T-helper 22 cell (primary cell): ENCODE data around the gene PRXL2B.
"Not testable (repeated sequence)": the region's sequence is repeated elsewhere in the genome, so short reads cannot be mapped to it uniquely, and the experiment has no call there.

ENCODE experiments used
- DNase-seq: peaks from one replicate; pipeline ENCODE4 v3.0.0-alpha.2; 2020; ENCODE audit warnings: low read depth

The PRXL2B gene

DNA sequence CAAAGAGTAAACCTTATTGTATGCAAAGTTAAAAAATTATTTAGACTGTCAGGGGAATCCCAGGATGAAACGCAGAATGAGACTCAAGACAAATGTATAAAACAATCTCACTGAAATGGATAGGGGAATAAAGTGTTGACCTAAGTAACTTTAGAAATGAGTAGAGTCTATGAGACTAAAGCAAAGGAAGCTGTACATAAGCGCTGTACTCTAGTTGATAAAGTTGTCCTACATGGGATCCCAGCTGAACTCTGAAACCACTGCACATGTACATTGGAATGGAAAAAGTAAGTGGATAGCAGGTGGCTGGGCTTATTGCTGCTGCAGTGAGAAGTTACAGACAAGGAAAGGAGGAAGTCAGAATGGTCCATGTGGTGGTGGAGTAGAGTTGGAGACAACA, 27.6 kb downstream of the PRXL2B start:
- DNase-seq, result no peak

DNA sequence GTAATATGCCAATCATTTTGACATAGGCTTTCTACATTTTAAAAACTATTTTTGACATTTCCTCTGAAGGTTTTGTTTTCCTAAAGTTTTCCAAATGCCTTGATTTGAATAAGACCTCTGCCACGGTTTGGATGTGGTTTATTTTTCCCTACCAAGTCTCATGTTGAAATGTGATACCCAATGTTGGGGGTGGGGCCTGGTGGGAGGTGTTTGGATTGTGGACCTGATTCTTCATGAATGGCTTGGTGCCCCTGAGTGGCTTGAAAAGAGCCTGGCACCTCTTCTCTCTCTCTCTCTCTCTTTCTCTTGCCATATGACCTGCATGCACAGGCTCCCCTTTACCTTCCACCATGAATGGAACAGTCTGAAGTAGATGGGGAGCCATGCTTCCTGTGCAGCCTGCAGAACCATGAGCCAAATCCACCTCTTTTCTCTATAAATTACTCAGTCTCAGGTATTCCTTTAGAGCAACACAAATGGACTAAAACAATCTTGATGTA, 31.4 kb downstream of the PRXL2B start:
- DNase-seq, result no peak

DNA sequence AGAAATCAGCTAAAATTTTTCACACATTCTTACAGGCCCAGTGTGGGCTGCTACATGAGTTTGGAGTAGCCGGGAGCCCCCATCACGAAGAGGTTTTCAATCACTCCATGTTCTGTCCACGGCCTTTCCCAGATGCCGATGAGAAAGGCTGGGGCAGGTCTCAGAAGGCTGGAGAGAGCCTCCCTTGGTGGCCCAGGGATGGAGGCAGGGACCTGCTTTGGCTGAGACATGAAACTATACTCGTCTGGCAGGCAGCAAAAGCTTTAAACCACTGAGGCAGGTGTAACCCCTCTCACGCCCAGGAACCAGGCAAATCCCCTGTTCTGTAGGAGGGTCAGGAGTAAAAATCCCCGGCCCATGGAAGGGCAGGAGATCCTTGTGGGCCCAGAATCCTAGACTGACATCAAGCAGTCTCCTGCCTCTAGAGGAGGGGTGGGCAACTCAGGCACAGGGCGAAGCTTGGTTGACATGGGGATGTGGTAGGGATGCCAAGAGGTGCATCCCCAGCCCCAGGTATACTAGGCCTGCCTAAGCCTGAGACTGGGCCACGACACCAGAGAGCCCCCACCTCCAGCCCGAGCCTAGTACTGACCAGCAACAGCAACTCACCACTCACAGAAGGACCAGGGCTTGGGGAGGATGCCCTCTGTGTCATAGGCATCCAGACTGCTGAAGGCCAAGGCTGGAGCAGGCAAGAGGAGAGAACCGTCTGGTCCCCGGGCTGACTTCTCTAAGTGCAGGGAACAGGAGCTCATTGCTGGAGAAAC, 37.2 kb downstream of the PRXL2B start:
- DNase-seq, result no peak

DNA sequence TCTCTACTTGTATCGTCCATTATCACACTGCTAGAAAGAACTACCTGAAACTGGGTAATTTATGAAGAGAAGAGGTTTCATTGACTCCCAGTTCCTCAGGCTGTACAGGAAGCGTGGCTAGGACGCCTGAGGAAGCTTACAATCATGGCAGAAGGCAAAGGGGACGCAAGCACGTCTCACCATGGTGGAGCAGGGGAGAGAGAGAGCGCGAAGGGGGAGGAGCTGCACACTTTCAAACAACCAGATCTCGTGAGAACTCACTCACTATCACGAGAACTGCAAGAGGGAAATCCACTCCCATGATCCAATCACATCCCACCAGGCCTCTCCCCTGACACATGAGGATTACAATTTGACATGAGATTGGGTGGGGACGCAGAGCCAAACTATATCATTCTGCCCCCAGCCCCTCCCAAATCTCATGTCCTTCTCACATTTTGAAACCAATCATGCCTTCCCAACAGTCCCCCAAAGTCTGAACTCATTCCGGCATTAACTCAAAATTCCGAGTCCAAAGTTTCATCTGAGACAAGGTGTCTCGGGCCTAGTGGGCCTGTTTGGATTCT, 38.2 kb downstream of the PRXL2B start:
- DNase-seq, result no peak

DNA sequence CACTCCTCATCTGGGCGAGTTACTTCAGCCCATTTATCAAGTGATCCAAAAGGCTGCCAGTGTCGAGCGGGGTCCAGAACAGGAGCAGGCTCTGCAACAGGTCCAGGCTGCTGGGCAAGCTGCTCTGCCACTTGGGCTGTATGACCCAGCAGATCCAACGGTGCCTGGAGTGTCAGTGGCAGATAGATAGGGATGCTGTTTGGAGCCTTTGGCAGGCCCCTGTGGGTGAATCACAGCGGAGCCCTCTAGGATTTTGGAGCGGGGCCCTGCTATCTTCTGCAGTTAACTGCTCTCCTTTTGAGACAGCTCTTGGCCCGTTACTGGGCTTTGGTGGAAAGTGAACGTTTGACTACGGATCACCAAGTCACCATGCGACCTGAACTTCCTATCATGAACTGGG, 38.7 kb downstream of the PRXL2B start:
- DNase-seq, result no peak

DNA sequence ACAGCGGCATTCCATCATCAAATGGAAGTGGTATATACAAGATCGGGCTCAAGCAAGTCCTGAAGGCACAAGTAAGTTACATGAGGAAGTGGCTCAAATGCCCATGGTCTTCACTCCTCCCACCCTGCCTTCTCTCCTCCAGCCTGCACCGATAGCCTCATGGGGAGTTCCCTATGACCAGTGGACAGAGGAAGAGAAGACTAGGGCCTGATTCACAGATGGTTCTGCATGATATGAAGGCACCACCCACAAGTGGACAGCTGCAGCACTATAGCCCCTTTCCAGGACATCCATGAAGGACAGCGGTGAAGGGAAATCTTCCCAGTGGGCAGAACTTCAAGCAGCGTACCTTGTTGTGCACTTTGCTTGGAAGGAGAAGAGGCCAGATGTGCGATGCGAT, 39.2 kb downstream of the PRXL2B start:
- DNase-seq, result not testable (repeated sequence)

DNA sequence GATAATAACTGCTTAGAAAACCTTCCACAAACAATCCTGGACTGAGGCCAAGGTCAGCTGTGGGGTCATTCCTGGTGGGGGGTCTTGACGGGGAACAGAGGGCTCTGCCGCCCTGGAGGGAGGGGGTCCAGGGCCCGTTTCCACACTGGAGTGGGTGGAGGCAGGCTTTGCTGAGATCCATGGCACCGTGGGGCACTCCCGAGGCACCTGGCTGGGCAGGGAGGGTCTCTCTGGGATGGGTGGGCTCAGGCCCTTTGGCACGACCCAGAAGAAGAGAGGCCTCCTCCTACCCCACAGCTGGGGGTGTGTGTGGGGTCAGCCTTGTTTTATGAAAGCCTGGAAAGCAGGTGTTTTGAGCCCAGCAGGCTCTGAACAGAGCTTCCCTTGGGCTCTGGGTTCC, 41.2 kb downstream of the PRXL2B start:
- no peak for DNase-seq

DNA sequence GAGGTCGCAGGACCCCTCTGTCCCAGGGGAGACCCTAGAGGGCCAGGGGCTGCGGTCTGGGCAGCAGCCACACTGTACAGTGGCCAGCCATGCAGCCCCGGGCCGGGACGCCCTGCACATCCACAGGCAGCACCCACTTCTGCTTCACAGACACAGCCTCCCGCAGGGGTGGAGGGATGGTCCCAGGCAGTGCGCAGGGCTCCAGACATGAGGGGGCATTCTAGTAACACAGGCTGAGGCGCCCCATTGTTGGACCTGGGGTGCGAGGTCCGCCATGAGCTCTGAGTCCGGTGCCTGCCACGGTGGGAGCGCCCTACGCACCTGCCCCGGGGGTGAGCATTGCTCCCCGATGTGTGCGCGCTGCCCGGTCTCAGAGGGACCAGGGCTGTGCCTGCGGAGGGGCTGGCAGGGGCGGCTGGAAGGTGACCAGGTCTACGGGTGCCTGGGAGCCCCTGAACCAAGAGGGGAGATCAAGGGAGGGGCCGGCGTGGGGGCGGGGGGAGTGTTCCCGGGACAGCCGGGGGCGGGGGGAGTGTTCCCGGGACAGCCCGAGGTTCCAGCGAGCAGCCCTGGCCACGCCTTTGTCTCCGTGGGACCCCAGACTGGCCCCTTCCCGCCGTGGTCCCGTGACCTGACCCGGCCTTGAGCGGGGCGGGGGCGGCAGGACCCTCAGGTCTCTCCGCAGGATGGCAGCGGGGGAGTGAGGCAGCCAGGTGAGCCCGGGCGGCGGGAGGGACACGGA, 41.8 kb downstream of the PRXL2B start:
- DNase-seq, result no peak

DNA sequence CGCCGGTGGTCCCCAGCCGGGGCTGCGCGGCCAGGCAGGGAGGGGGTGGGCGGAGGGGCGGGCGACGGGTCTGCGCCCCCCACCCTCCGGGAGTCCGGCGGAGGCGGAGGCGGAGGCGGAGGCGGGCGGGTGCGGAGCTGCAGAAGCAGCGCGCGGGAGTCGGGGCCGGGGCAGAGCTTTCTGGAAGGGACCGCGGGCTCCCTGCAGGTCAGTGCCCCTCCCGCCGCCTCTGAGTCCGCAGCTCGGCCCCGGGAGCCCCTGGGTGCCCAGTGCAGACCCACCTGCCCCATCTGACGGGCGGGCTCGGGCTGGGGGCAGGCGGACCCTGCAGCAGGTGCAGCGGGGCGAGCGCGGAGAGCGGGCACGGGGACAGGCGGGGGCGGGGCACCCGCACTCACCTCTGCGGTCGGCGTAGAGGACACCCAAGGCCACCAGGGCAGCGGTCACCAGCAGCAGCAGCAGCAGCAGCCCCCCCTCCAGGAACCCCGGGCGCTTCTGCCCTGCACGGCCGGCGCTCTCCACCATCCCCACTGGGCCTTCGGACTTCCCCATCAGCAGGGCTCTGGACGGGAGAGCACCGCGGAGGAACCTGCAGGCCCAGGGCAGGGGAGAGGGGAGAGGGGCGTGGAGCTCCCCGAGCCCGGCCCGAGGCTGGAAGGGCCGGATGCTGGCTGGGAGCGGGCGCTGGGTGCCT, 42.5 kb downstream of the PRXL2B start:
- DNase-seq, result no peak

DNA sequence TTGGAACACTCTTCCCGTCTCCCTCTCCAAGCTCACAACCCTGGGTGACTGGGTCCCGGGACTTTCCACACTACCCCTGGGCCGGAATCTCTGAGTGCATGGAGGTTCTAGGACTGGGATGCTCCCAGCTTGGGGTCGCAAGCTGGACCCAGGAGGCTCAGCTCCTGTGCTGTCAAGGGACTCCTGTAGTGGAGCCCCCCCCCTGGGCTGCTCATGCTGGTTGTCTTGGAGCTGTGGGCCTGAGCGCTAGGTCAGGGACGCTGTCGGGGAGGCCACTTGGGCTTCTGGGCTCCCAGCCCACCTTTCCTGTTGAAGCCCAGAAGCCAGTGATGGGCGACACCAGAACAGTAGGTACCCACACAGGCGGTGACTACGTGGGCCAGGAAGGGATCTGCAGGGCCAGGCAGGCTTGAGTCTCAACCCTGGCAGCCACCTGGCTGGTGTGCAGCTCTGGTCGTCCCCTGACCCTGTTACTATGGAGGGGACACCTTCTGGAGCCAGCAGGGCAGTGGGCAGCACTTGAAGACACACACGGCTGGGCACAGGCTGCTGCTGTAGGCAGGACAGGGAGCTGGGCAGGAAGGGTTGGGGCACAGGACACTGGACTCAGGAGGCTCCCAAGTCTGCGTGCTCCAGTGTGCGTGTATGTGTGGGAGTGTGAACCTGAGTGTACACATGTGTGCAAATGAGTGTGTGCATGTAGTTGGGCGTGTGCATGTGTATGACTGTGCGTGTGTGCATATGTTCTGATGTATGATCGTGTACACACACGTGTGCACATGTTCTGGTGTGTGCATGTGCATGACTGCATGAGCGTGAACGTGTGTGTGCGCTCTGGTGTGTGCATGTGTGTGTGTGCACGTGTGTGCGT, 43.3 kb downstream of the PRXL2B start:
- DNase-seq, result no peak

DNA sequence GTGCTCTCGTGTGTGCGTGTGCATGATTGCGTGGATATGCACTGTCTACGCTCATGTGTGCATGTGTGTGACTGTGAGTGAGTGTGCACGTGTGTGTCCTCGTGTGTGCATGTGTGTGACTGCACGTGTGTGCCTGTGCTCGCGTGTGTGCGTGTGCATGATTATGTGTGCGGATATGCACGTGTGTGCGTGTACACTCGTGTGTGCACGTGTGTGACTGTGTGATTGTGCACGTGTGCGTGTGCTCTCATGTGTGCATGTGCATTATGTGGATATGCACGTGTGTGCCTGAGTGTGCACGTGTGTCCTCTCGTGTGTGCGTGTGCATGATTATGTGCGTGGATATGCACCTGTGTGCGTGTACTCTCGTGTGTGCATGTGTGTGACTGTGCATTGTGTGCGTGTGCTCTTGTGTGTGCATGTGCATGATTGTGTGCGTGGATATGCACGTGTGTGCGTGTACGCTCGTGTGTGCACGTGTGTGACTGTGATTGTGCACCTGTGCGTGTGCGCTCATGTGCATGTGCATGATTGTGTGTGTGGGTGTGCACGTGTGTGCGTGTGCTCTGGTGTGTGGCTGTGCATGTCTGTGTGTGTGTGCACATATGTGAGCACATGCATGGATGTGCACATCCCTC, 44.0 kb downstream of the PRXL2B start:
- no peak for DNase-seq

DNA sequence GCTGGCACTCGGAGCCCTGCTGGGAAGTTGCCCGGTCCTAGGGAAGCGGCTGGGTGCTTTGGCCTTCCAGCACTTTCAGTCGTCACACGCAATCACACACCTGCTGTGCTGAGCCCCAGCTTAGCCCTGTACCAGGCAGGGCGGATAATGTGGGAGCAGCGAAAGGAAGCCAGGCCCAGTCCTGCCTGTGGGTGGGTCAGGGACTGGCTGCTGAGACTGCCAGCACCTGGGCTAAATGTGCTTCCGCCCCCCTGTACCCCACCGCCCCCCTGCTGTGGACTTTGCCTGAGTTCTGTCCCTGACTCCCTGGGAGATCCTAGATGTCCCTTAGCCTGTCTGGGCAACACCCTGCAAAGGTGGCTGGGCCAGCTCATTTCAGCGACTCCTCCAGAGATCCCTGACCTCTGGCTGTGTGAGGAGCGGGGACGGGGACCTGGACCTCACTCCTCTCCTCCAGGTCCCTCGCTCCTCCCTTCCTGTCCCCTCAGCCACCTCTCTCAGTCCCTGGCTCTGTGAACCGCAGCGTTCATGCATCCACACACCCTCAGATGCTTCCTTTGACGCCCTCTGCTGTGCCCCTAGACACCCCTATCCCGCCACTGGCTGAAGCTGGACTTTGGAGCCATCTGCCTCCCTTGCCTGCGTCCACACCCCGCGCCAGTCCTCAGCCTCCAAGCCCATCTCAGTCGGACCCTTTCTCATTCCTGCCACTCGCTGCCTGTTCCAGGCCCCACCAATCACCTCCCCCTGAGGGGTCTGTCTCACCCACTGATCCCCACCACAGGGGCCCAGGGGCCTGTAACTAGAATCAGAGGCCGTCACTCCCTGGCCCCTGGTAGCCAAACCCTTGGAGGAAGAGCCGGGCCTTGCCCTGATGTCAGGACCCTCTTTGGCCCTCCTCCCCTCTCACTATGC, 44.8 kb downstream of the PRXL2B start:
- no peak for DNase-seq

DNA sequence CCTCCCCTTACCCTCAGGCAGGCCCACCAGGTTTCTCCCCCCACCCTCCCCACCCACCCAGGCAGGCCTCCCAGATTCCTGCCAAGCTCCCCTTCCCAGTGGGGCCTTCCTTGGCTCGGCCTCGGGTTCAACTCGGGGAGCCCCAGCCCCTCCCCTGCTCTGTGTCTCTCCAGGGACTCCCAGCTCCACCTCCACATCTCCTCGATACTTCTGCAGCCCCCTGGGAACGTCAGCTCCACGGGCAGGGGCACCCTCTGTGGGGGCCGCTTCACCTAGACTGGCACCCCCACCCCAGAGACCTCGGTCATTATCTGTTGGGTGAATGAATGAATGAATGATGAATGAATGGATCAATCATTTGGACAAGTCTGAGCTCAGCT, 45.5 kb downstream of the PRXL2B start:
- DNase-seq, result no peak

DNA sequence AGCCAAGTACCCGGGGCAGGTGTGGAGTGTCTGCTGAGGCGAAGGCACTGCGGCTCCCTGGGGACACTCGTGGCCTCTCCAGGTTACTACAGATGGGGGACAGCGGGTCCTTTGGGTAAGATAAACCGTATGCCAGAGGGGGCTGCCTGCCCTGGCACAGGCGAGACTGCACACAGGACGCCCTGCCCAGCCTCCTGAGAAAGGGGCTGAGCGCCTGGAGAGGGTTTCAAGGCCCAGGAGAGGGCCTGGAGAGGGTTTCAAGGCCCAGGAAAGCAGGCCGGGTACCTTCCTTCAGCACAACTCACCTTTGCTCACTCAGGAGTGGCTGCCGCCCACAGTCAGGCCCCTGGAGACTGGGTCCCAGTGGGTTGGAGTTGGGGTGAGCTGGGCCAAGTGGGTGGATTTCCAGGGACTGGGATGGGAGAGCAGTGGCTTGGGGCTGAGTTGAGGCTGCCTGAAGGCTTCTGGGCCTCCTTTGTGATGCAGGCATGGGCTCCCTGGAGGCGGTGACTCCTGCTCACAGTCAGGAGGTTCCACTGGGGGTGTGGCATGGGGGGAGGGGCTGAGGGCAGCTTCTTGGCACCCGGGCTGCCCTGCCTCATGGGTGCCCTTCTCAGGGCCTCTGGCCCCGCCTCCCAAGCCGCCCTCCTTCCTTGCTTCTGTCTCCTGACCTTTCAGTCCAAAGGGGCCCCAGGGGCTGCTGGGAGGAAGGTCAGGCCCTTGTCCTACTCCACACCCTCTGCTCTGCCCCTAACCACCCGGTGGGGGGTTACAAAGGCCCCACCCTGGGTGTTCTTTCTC, 46.2 kb downstream of the PRXL2B start, which contains the start of gene MMEL1:
MMEL1 (minus strand) TSS at position 456 of the 801 bp plus-strand sequence. CDS start 3,532 bp downstream, outside the sequence.
- DNase-seq, result no peak

DNA sequence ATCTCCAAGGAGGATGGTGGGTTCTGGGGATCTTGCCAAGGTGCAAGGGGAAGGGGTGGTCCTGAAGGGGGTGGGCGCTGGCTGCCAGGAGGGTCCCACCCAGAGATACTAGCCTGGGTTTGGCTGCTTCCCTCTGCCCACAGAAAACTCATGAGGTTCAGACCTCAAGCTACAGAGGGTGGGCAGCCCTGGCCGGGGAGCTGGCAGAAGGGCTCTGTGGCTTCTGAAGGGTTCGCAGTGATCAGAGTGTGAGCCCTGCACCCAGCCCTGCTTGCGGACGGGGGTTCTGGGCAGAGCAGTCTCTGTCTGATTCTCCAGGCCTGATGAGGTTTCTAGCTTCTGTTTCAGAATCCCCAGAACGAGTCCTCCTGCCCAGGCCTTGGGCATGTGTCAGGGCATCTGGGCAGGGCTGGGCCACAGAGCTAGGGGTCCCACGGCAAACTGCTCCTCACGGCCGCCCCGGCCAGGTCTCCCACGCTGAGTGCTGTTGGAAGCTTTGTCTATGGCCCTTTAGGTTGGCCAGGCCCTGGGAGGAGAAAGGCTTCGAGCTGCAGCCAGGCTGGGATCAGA, 46.9 kb downstream of the PRXL2B start:
- no peak for DNase-seq

DNA sequence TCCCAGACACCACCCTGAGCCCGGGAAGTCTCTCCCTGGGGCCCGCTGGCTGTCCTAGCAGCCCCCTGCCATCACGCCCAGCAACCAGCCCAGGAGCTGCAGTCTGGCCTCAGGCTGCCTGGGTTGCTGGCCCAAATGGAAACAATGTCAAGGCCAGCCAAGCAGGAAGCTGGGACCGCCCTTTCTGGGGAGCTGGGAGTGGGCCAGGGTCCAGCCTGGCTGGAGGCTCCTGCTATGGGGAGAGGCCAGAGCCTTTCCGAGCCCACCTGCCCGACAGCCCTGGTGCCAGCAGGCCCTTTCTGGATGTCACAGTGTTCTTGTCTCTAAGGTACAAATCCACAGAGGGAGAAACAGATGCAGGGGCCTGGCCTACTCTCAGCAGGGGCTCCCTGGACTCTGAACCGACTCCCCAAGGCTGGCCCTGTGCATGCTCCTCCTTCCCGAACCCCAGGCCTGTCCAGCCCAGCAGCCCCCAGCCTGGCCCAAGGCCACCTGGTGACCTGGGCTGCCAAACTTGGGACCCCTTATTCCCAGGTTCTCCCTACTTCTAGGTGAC, 47.4 kb downstream of the PRXL2B start:
- DNase-seq, result no peak

DNA sequence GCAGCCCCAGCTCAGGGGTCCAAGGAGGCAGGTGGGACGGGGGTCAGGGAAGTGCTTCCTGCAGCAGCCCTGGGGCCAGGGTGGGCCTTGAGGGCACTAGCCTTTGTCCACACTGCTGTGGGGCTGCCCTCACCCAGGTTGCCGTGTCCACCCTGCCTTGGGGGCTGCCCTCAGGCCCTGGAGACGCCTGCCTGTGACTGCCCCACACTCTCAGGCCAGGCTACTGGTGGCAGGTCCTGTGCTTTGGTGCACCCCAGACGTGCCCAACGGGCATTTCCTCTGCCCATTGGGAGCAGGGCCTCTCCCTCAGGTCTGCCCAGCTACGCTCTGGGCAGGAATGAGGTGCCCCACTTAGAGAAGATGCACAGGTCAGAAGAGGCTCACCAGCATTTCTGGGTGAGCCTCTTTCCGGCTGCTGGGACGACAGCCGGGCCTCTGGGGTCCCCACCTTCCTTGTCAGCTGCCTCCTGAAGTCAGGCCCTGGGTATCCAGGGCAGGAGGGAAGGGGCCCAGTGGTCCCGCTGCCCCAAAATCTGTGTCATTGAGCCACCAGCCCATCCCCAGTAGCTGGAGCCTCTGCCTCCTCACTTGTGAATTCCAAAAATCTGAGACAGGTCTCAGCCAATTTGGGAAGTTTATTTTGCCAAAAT, 48.9 kb downstream of the PRXL2B start:
- DNase-seq, result no peak

DNA sequence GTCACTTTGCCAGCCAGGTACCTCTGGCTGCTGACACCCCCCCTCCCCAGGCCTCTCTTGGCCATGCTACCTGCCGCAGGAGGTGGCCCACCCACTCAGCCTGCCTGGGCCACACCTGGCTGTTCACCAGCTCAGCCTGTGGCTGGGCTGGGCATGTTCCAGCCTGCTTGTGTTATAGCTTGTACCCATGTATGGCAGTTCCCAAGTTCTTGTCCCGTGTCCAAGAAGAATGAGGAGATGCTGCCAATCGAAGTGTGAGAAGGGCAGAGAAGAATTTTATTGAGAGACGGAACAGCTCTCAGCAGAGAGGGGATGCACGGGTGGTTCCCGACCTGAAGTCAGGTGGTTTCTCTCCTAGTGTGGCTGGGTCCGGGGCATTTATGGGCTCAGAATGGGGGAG, 50.2 kb downstream of the PRXL2B start:
- no peak for DNase-seq
